Mucosa of descending colon (tissue), 3 donors: ENCODE data around the gene KCNC3. TPM values are rescaled to one million over a fixed set of nuclear protein-coding genes. Genes with fewer than 3 reads are reported as not detected.

ENCODE experiments used
- ATAC-seq: fragments of 200-7000 bp; cut with Tn5 transposase; one replicate; pipeline ENCODE4 v1.9.1; 2020; ENCODE audit warnings: mild to moderate bottlenecking, moderate library complexity
- DNase-seq, 3 donors: peaks; one replicate each; pipeline ENCODE4 v3.0.0-alpha.2; 2020
- H3K36me3 ChIP-seq: fragments of 200-600 bp; one replicate; pipeline ENCODE4 v1.8.0; 2021; ENCODE audit warnings: low read depth, mild to moderate bottlenecking
- H3K4me1 ChIP-seq: fragments of 200-600 bp; one replicate; pipeline ENCODE4 v1.8.0; 2021; ENCODE audit warnings: low read depth, mild to moderate bottlenecking
- H3K4me3 ChIP-seq: fragments of 200-600 bp; one replicate; pipeline ENCODE4 v1.8.0; 2021; ENCODE audit warnings: mild to moderate bottlenecking
- H3K9me3 ChIP-seq: fragments of 200-600 bp; one replicate; pipeline ENCODE4 v1.8.0; 2021; ENCODE audit warnings: mild to moderate bottlenecking
- CTCF ChIP-seq: fragments of 200-600 bp; IDR thresholded peaks from one replicate; pipeline ENCODE4 v1.8.0; 2022; ENCODE audit warnings: antibody characterized with exemption, mild to moderate bottlenecking
- intact Hi-C, 2 donors: fragments of 100-400 bp; cut with DNase I in 1 of 2; cut with micrococcal nuclease in 1 of 2; formaldehyde crosslinking; loops; one replicate each; pipeline versions ENCODE4 v1.11.0 to v1.11.1; 2022; cut with DNase I, micrococcal nuclease
- total RNA-seq, 3 donors: library from RNA; stranded (reverse); fragmentation: NEBNext Ultra II Directional in 2 of 3; extraction: Animal tissue kit (Norgen Biotek cat#: 25700) in 2 of 3; gene quantifications; one replicate each; pipeline versions ENCODE4 v1.2.1 to v1.2.4, GENCODE V29; 2021 to 2023
- donor health status: DM: no; HTN: no; CAD: no; lungs with moderate emphysema.
- donor health status: DM: no; HTN: no; CAD: no.
- donor health status: DM: no; HTN: yes; CAD: no.

Gene KCNC3
- total RNA-seq, 3 donors from 2014 or later, result 0.49 to 1.5 (median 1.1) TPM

- intact Hi-C loops, result no loop called here
- H3K36me3 ChIP-seq, result peaks cover 6% of the 10 kb centered on the region
- H3K4me1 ChIP-seq, result no peaks in the 10 kb centered on the region
- TF ChIP-seq CTCF, result no peak
- DNase-seq (no peak), ATAC-seq (no peak)
- no peak overlapping the region for H3K4me3 ChIP-seq
- no peaks in the 10 kb centered on the region for H3K9me3 ChIP-seq
Measured at GRCh38 chr19:50280983-50281382, 48.2 kb downstream of the KCNC3 start.

GRCh38 chr19:50280074-50280473 is 49.1 kb downstream of the KCNC3 start:
- H3K9me3 ChIP-seq, result no peaks in the 10 kb centered on the region
- TF ChIP-seq CTCF, result no peak
- DNase-seq, result no peak
- intact Hi-C loops, result no loop called here
- H3K4me3 ChIP-seq, result no peak overlapping the region
- peak; percentile 5 for ATAC-seq
- peaks cover 6% of the 10 kb centered on the region for H3K36me3 ChIP-seq
- H3K4me1 ChIP-seq, result no peaks in the 10 kb centered on the region

- Histone ChIP-seq H3K36me3 (peaks cover 6% of the 10 kb centered on the region), H3K9me3 (no peaks in the 10 kb centered on the region), H3K4me1 (no peaks in the 10 kb centered on the region), H3K4me3 (no peak overlapping the region)
- TF ChIP-seq CTCF, result no peak
- ATAC-seq (no peak), DNase-seq (no peak)
- intact Hi-C loops, result no loop called here
Measured at GRCh38 chr19:50277966-50278580, 51.1 kb downstream of the KCNC3 start.

- intact Hi-C loops, result no loop called here
- DNase-seq (no peak), ATAC-seq (no peak)
- Histone ChIP-seq H3K4me3 (no peak overlapping the region), H3K9me3 (no peaks in the 10 kb centered on the region), H3K36me3 (peaks cover 3% of the 10 kb centered on the region), H3K4me1 (no peaks in the 10 kb centered on the region)
- no peak for TF ChIP-seq CTCF
Measured at GRCh38 chr19:50276370-50277063, 52.7 kb downstream of the KCNC3 start.

- no peaks in the 10 kb centered on the region for H3K4me1 ChIP-seq
- DNase-seq, result no peak
- peaks cover 3% of the 10 kb centered on the region for H3K36me3 ChIP-seq
- H3K9me3 ChIP-seq, result no peaks in the 10 kb centered on the region
- H3K4me3 ChIP-seq, result no peak overlapping the region
- TF ChIP-seq CTCF, result no peak
- ATAC-seq, result no peak
- intact Hi-C loops, result no loop called here
Measured at GRCh38 chr19:50275577-50276368, 53.4 kb downstream of the KCNC3 start.
